Ishikawa (cell line): ENCODE data around the gene SLC22A31.

Experiments used
- CEBPB ChIP-seq: IDR thresholded peaks from 2 replicates; pipeline ENCODE4 v1.6.1; 2012
- CREB1 ChIP-seq: IDR thresholded peaks from 2 replicates; pipeline ENCODE4 v1.6.1; 2012; ENCODE audit warnings: low read depth
- EGR1 ChIP-seq: IDR thresholded peaks from 2 replicates; pipeline ENCODE4 v1.6.1; 2012
- EP300 ChIP-seq: IDR thresholded peaks from 2 replicates; pipeline ENCODE4 v1.6.1; 2012; ENCODE audit warnings: borderline replicate concordance
- FOXM1 ChIP-seq: IDR thresholded peaks from 2 replicates; pipeline ENCODE4 v1.6.1; 2012; ENCODE audit warnings: low read depth, borderline replicate concordance
- MAX ChIP-seq: IDR thresholded peaks from 2 replicates; pipeline ENCODE4 v1.6.1; 2012
- NFIC ChIP-seq: IDR thresholded peaks from 2 replicates; pipeline ENCODE4 v1.6.1; 2012
- RAD21 ChIP-seq: IDR thresholded peaks from 2 replicates; pipeline ENCODE4 v1.6.1; 2012; ENCODE audit warnings: low read depth
- REST ChIP-seq: IDR thresholded peaks from 2 replicates; pipeline ENCODE4 v1.6.1; 2012; ENCODE audit warnings: low read depth, mild to moderate bottlenecking
- TAF1 ChIP-seq: IDR thresholded peaks from 2 replicates; pipeline ENCODE4 v1.6.1; 2012; ENCODE audit warnings: low read depth, mild to moderate bottlenecking
- TCF12 ChIP-seq: IDR thresholded peaks from 2 replicates; pipeline ENCODE4 v1.6.1; 2012; ENCODE audit warnings: low read depth
- TEAD4 ChIP-seq: IDR thresholded peaks from 2 replicates; pipeline ENCODE4 v1.6.1; 2012
- USF1 ChIP-seq: IDR thresholded peaks from 2 replicates; pipeline ENCODE4 v1.6.1; 2012
- YY1 ChIP-seq: IDR thresholded peaks from 2 replicates; pipeline ENCODE4 v1.6.1; 2012; ENCODE audit warnings: low read depth
- ZBTB7A ChIP-seq: IDR thresholded peaks from 2 replicates; pipeline ENCODE4 v1.6.1; 2012; ENCODE audit warnings: low read depth

The SLC22A31 gene

GRCh38 chr16:89200850-89201411, 594 bp upstream of the SLC22A31 start:
- TF ChIP-seq ZBTB7A (no peak), MAX (no peak), NFIC (no peak), USF1 (no peak), YY1 (no peak)

GRCh38 chr16:89199241-89200123, 855 bp downstream of the SLC22A31 start:
- TF ChIP-seq MAX (no peak), TAF1 (no peak), TEAD4 (no peak)

- TF ChIP-seq EGR1 (no peak), REST (no peak), MAX (no peak), TCF12 (no peak), TEAD4 (no peak), RAD21 (no peak), YY1 (no peak), FOXM1 (no peak), EP300 (no peak), USF1 (no peak), CEBPB (no peak), NFIC (no peak)
Measured at GRCh38 chr16:89198417-89199240, 1.7 kb downstream of the SLC22A31 start.

- TF ChIP-seq ZBTB7A = no peak
- TF ChIP-seq EP300 = no peak
- no peak for TF ChIP-seq CREB1
- no peak for TF ChIP-seq NFIC
- no peak for TF ChIP-seq TCF12
- no peak for TF ChIP-seq YY1
- no peak for TF ChIP-seq REST
- no peak for TF ChIP-seq TEAD4
Measured at GRCh38 chr16:89197633-89198416, 2.5 kb downstream of the SLC22A31 start.

GRCh38 chr16:89197033-89197632, 3.2 kb downstream of the SLC22A31 start:
- no peak for TF ChIP-seq TAF1
- no peak for TF ChIP-seq YY1
- no peak for TF ChIP-seq NFIC
- no peak for TF ChIP-seq TEAD4
- no peak for TF ChIP-seq ZBTB7A
- no peak for TF ChIP-seq USF1
- no peak for TF ChIP-seq RAD21
